Raji (cell line): ENCODE data around the gene RALGPS1.

Experiments
- POLR2A ChIP-seq: IDR thresholded peaks from 2 replicates; pipeline ENCODE4 v1.6.1; 2011; ENCODE audit warnings: low read depth, low read length, control low read depth; ENCODE audit not compliant: insufficient read depth

RALGPS1 gene

GRCh38 chr9:127178686-127179632, 264.4 kb downstream of the RALGPS1 start:
- TF ChIP-seq POLR2A, result no peak

DNA sequence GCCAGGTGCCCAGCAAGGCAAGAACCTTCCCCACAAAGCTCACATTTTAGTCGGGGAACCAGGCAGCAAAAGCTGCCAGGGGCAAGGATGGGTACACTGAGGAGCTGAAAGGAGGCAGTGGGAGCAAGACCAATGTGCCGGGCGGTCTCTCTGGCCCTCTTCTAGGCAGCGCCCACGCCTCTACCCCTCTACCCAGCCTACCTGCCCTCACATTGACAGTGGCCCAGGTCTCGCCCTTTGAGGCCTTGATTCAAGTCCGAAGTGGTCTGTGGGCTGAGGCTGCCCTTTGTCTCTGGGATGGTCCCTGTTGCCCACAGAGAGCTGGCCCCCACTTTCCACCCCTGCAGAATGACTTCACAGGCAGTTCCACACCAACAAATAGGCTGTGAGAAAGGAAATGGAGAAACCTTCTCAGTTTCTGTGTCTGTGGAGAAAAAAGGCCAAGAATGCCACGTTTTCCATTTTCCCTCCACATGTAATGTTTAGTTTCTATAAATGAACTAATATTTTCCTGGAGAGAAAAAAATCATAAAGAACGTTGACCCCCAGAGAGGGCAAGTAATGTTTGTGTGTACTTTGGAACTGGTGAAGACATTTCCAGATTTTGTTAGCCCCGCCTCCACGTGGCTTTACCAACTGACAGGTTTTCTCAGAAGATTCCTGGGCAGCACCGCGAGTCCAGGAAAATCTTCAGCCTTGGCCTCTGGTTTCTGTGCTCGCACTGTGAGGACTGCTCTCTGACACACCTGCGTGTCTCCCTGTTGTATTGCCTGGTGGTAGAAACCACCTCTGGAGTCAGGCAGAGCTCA, 265.3 kb downstream of the RALGPS1 start:
- no peak for TF ChIP-seq POLR2A

GRCh38 chr9:127180457-127181314, 266.1 kb downstream of the RALGPS1 start:
- no peak for TF ChIP-seq POLR2A

- no peak for TF ChIP-seq POLR2A
Measured at GRCh38 chr9:127181315-127181580, 266.7 kb downstream of the RALGPS1 start.

GRCh38 chr9:127181595-127182190, 267.1 kb downstream of the RALGPS1 start:
- TF ChIP-seq POLR2A, result no peak

DNA sequence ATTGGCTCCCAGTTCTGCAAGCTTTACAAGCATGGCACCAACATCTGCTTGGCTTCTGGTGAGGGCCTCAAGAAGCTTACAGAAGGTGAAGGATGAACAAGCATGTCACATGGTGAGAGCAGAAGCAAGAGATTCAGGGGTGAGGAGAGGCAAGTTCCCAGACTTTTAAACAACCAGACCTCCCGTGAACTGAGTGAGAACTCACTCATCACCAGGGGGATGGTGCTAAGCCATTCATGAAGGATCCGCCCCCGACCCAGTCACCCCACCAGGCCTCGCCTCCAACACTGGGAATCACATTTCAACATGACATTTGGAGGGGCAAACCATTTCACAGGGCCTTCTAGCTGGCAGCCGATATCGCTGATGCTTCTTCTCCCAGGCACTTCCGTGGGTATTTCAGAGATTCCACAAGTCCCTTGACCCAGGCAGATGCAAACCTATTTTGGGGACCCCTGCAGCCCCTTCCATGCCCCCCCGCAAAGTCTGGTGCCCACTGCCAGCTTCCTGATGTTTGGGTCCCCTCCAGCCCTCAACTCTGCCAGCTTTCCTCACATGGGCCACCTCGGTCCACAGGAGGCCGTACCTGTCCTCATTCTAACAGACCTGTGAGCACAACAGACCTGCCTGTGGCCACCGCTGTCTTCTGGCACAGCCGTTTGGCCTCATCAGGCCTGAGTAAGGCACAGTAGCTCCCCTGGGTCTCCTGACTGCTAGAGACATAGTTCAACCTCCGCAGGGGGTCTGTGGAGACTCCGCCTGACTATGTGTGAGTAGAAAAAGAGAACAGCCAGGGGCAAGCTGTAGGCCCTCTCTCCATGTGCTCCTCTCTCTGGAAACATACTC, 268.5 kb downstream of the RALGPS1 start:
- TF ChIP-seq POLR2A, result no peak

DNA sequence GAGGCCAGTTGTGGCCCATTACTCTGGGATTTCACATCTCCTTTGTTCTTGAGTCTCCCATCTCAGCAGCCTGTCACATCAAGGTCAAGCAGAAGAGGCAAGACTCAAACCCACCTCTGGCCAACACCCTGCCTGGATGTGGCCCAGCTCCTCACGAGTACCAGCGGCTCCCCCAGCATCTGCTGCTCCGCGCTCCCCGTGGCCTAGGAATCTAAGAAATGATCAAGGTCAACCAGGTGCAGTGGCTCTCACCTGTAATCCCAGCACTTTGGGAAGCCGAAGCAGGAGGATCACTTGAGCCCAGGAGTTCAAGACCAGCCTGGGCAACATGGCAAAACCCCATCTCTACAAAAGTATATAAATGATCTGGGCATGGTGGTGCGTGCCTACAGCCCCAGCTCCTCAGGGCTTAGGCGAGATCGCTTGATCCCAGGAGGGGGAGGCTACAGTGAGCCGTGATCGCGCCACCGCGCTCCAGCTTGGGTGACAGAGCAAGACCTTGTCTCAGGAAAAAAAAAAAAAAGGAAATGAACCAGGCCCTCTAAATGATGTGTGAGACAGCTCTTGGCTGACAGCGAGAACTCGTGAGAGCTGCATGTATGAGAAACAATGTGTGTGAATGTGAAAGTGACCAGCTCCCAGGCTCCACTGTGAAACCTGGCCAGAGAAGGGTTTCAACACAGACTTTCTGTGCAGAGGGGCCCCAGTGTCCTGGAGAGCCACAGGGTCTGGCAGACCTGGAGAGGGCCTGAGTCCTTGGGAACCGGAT, 269.4 kb downstream of the RALGPS1 start:
- TF ChIP-seq POLR2A, result no peak

DNA sequence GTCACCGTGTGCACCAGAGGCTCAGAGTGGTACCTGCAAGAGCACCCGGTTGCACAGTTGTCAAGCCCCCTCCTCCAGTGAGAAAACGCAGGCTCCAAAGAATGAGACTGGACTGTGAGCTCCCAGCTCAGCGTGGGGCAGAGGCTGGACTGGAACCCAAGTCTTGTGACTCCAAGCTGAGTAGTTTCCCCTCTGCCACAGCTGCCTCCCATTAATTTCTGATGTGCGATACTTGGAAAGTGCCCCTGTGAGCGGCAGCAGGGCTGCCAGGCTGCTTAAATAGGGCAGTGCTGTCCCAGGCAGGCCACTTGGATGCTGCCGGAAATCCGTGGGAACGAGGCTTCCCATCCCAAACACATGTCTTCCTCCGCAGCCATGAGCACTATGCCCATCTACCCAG, 270.1 kb downstream of the RALGPS1 start:
- TF ChIP-seq POLR2A, result no peak

- TF ChIP-seq POLR2A, result no peak
Measured at GRCh38 chr9:127185181-127185580, 270.6 kb downstream of the RALGPS1 start.

- TF ChIP-seq POLR2A, result no peak
Measured at GRCh38 chr9:127185931-127186781, 271.6 kb downstream of the RALGPS1 start.

DNA sequence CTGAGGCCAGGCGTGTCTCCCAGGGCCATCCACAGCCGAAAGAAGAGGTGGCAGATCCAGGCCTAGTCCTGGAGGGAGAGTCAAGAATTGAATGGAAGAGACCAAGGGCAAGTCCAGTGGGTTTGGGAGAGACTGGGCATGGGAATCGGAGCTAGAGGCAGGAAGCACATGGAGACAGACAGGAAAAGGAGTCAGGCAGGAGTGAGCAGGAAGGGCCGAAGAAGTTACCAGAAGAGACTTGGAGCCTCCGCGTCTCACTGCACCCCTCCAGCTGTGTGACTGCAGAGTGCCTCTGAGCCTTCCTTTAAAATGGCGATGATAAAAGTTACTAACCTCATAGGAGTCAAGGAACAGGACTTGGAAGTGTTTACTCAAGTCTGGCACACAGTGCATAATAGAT, 272.2 kb downstream of the RALGPS1 start:
- TF ChIP-seq POLR2A, result no peak

GRCh38 chr9:127187231-127187956, 272.8 kb downstream of the RALGPS1 start:
- no peak for TF ChIP-seq POLR2A

- no peak for TF ChIP-seq POLR2A
Measured at GRCh38 chr9:127188396-127188795, 273.8 kb downstream of the RALGPS1 start.
